Measurements from ENCODE around the gene SYNM.

DNA sequence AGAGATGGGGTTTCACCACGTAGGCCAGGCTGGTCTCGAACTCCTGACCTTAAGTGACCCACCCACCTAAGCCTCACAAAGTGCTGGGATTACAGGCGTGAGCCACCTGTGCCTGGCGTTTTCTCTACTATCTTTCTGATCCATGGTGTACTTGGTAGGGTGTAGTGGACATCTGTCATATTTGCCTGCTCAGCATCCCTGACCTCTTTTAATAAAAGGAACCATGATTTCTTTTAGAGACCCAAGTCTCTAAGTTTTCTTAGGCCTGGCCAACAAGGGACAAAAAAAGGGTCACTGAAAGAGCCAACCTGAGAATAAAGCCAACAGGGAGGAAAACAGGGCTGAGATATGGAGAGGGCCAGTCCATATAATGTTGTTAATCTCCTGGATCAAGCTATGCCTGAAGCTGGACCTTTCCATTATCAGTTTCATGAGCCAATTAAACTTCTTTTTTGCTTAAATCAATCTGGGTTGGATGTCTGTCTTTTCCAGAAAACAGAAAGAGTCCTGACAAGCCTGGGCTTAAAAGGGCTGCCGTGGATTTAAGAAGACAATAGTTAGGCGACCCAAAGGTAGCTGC lies 49.2 kb upstream of the SYNM start:
- TF ChIP-seq EZH2 (IDR thresholded peaks at IDR 0.05; ENCODE audit: borderline replicate concordance, insufficient read depth, low read length, poor library complexity, severe bottlenecking) = no peak
- TF ChIP-seq POLR2AphosphoS5 (IDR thresholded peaks at IDR 0.05) = no peak
